ENCODE measurements around the gene SDK1. TPM values are rescaled to one million over a fixed set of nuclear protein-coding genes. Genes with fewer than 3 reads are reported as not detected.

The SDK1 gene
- total RNA-seq, 2 experiments from 2014 or later: 0.25 to 0.78 TPM

- no peaks in the 10 kb centered on the region for H3K36me3 Mint-ChIP-seq (ENCODE audit: low read depth)
- DNase-seq (no peak), ATAC-seq (no peak)
- H3K4me3 Mint-ChIP-seq: no peak overlapping the region
- no peak overlapping the region for H3K27ac Mint-ChIP-seq
- TF ChIP-seq, protein P1, sequence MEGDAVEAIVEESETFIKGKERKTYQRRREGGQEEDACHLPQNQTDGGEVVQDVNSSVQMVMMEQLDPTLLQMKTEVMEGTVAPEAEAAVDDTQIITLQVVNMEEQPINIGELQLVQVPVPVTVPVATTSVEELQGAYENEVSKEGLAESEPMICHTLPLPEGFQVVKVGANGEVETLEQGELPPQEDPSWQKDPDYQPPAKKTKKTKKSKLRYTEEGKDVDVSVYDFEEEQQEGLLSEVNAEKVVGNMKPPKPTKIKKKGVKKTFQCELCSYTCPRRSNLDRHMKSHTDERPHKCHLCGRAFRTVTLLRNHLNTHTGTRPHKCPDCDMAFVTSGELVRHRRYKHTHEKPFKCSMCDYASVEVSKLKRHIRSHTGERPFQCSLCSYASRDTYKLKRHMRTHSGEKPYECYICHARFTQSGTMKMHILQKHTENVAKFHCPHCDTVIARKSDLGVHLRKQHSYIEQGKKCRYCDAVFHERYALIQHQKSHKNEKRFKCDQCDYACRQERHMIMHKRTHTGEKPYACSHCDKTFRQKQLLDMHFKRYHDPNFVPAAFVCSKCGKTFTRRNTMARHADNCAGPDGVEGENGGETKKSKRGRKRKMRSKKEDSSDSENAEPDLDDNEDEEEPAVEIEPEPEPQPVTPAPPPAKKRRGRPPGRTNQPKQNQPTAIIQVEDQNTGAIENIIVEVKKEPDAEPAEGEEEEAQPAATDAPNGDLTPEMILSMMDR (IDR thresholded peaks at IDR 0.05): no peak
- no peaks in the 10 kb centered on the region for H3K27me3 Mint-ChIP-seq
- POLR2A ChIA-PET: no interaction called here
- no peaks in the 10 kb centered on the region for H3K9me3 Mint-ChIP-seq
- no peaks in the 10 kb centered on the region for H3K4me1 Mint-ChIP-seq (ENCODE audit: low read depth)
- CTCF ChIA-PET: no interaction called here
- intact Hi-C loops (cut with micrococcal nuclease): no loop called here
Measured at GRCh38 chr7:3968234-3968633, 667.2 kb downstream of the SDK1 start.

GRCh38 chr7:3969286-3969685 lies 668.2 kb downstream of the SDK1 start:
- Mint-ChIP-seq H3K4me3 (no peak overlapping the region), H3K36me3 (ENCODE audit: low read depth) (no peaks in the 10 kb centered on the region), H3K4me1 (ENCODE audit: low read depth) (no peaks in the 10 kb centered on the region), H3K27me3 (no peaks in the 10 kb centered on the region), H3K27ac (no peak overlapping the region), H3K9me3 (no peaks in the 10 kb centered on the region)
- CTCF ChIA-PET: no interaction called here
- POLR2A ChIA-PET: no interaction called here
- no peak for ATAC-seq
- no peak for DNase-seq
- intact Hi-C loops (cut with micrococcal nuclease): no loop called here
- TF ChIP-seq, protein P1 (IDR thresholded peaks at IDR 0.05): no peak

- no peaks in the 10 kb centered on the region for H3K9me3 Mint-ChIP-seq
- DNase-seq: no peak
- no peak overlapping the region for H3K27ac Mint-ChIP-seq
- ATAC-seq: no peak
- H3K4me1 Mint-ChIP-seq (ENCODE audit: low read depth): no peaks in the 10 kb centered on the region
- TF ChIP-seq, protein P1 (IDR thresholded peaks at IDR 0.05): no peak
- intact Hi-C loops (cut with micrococcal nuclease): no loop called here
- POLR2A ChIA-PET: no interaction called here
- H3K36me3 Mint-ChIP-seq (ENCODE audit: low read depth): no peaks in the 10 kb centered on the region
- CTCF ChIA-PET: no interaction called here
- no peak overlapping the region for H3K4me3 Mint-ChIP-seq
- H3K27me3 Mint-ChIP-seq: no peaks in the 10 kb centered on the region
Measured at GRCh38 chr7:3971323-3971722, 670.3 kb downstream of the SDK1 start.

- DNase-seq: no peak
- H3K27me3 Mint-ChIP-seq: no peaks in the 10 kb centered on the region
- ChIA-PET POLR2A (no interaction called here), CTCF (no interaction called here)
- intact Hi-C loops (cut with micrococcal nuclease): no loop called here
- no peaks in the 10 kb centered on the region for H3K36me3 Mint-ChIP-seq (ENCODE audit: low read depth)
- H3K27ac Mint-ChIP-seq: no peak overlapping the region
- H3K4me3 Mint-ChIP-seq: no peak overlapping the region
- H3K4me1 Mint-ChIP-seq (ENCODE audit: low read depth): no peaks in the 10 kb centered on the region
- ATAC-seq: no peak
- no peaks in the 10 kb centered on the region for H3K9me3 Mint-ChIP-seq
- TF ChIP-seq, protein P1 (IDR thresholded peaks at IDR 0.05): no peak
Measured at GRCh38 chr7:3973264-3973663, 672.2 kb downstream of the SDK1 start.

DNA sequence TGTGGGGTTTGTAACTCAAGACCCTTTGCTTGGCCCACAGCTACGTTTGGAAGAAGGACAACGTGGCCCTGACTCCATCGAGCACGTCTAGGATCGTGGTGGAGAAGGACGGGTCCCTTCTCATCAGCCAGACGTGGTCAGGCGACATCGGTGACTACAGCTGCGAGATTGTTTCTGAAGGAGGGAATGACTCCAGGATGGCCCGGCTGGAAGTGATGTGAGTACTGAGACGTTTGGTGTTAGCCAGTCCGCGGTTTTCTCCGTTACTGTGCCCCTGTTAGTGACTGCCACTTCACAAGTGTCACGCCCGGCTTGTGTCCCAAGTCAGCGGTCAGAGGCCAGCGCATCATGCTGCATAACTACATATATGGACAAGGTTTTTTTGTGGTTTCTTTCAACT lies 673.3 kb downstream of the SDK1 start:
- Mint-ChIP-seq H3K9me3 (no peaks in the 10 kb centered on the region), H3K27ac (no peak overlapping the region), H3K4me1 (ENCODE audit: low read depth) (no peaks in the 10 kb centered on the region), H3K4me3 (no peak overlapping the region), H3K27me3 (no peaks in the 10 kb centered on the region), H3K36me3 (ENCODE audit: low read depth) (no peaks in the 10 kb centered on the region)
- ATAC-seq (no peak), DNase-seq (no peak)
- TF ChIP-seq, protein P1 (IDR thresholded peaks at IDR 0.05): no peak
- ChIA-PET CTCF (no interaction called here), POLR2A (no interaction called here)
- intact Hi-C loops (cut with micrococcal nuclease): no loop called here

Measured in activated CD8-positive, alpha-beta T cell treated with anti-CD3 and anti-CD28 coated beads for 36 hours (primary cell).